GDM1 (cell line): ENCODE measurements around the gene CLCF1.
"Not testable (repeated sequence)": the region's sequence is repeated elsewhere in the genome, so short reads cannot be mapped to it uniquely, and the experiment has no call there.

Experiments
- DNase-seq: peaks from one replicate; lab custom pipeline; 2025; lab: John Stamatoyannopoulos, UW

Gene CLCF1

GRCh38 chr11:67408437-67409200, 35.2 kb upstream of the CLCF1 start:
- no peak for DNase-seq

- DNase-seq: no peak
Observed at GRCh38 chr11:67407688-67408163, 34.3 kb upstream of the CLCF1 start.

GRCh38 chr11:67406969-67407687, 33.7 kb upstream of the CLCF1 start:
- DNase-seq: no peak

- DNase-seq: no peak
Observed at GRCh38 chr11:67406420-67406968, 33.1 kb upstream of the CLCF1 start.

GRCh38 chr11:67405688-67406339, 32.4 kb upstream of the CLCF1 start:
- no peak for DNase-seq

- DNase-seq: no peak
Observed at GRCh38 chr11:67405196-67405567, 31.8 kb upstream of the CLCF1 start.

- DNase-seq: no peak
Observed at GRCh38 chr11:67404515-67405195, 31.3 kb upstream of the CLCF1 start.

- DNase-seq: not testable (repeated sequence)
Observed at GRCh38 chr11:67403085-67403484, 29.7 kb upstream of the CLCF1 start.

- not testable (repeated sequence) for DNase-seq
Observed at GRCh38 chr11:67402192-67402839, 28.9 kb upstream of the CLCF1 start.

- peak; percentile 88 for DNase-seq
Observed at GRCh38 chr11:67401495-67402191, 28.2 kb upstream of the CLCF1 start, which contains the start of gene PPP1CA. Gene PPP1CA (minus strand): TSS chr11:67401858. CDS start chr11:67401782, 76 bp downstream.

- DNase-seq: no peak
Observed at GRCh38 chr11:67400942-67401494, 27.6 kb upstream of the CLCF1 start.

- no peak for DNase-seq
Observed at GRCh38 chr11:67400251-67400941, 27.0 kb upstream of the CLCF1 start.

- no peak for DNase-seq
Observed at GRCh38 chr11:67398661-67399563, 25.5 kb upstream of the CLCF1 start.

GRCh38 chr11:67397986-67398660, 24.7 kb upstream of the CLCF1 start:
- no peak for DNase-seq

- no peak for DNase-seq
Observed at GRCh38 chr11:67397536-67397935, 24.1 kb upstream of the CLCF1 start.

GRCh38 chr11:67396587-67397389, 23.4 kb upstream of the CLCF1 start:
- DNase-seq: no peak

GRCh38 chr11:67396259-67396581, 22.8 kb upstream of the CLCF1 start:
- no peak for DNase-seq
